Natural killer cell (primary cell): ENCODE results near the gene GTPBP10. TPM values are rescaled to one million over a fixed set of nuclear protein-coding genes. Genes with fewer than 3 reads are reported as not detected.

Experiments used
- ATAC-seq, 3 donors: fragments of 150-1000 bp in 2 of 3; fragments of 200-7000 bp in 1 of 3; cut with Tn5 transposase; 1 replicate in 1 of 3; 2 replicates in 2 of 3; pipeline ENCODE4 v1.10.0; 2021; ENCODE audit warnings: mild to moderate bottlenecking in 2 of 3, moderate library complexity in 2 of 3
- DNase-seq, 2 donors: peaks; one replicate each; pipeline versions ENCODE4 v3.0.0 to v3.0.0-alpha.2; 2013 to 2021; ENCODE audit warnings: mixed read lengths in 1 of 2
- H3K27ac ChIP-seq: one replicate; pipeline ENCODE4 v1.5.1; 2013; ENCODE audit warnings: mild to moderate bottlenecking, low read length
- H3K27me3 ChIP-seq: one replicate; pipeline ENCODE4 v1.6.1; 2013; ENCODE audit warnings: low read length; ENCODE audit not compliant: control insufficient read depth, insufficient read depth
- H3K36me3 ChIP-seq: one replicate; pipeline ENCODE4 v1.6.1; 2013; ENCODE audit warnings: low read length; ENCODE audit not compliant: control insufficient read depth, insufficient read depth
- H3K4me1 ChIP-seq: one replicate; pipeline ENCODE4 v1.6.1; 2013; ENCODE audit warnings: low read length; ENCODE audit not compliant: control insufficient read depth, insufficient read depth
- H3K4me3 ChIP-seq: one replicate; pipeline ENCODE4 v1.5.1; 2013; ENCODE audit warnings: low read length
- H3K9me3 ChIP-seq: one replicate; pipeline ENCODE4 v1.6.1; 2013; ENCODE audit warnings: low read length; ENCODE audit not compliant: control insufficient read depth, insufficient read depth
- H3K27ac Mint-ChIP-seq, 2 donors: one replicate each; pipeline ENCODE4 v1.8.0; 2022; ENCODE audit warnings: mild to moderate bottlenecking in 2 of 2, mixed read lengths in 2 of 2, moderate library complexity in 1 of 2
- H3K27me3 Mint-ChIP-seq, 2 donors: one replicate each; pipeline ENCODE4 v1.8.0; 2022; ENCODE audit warnings: low read depth in 2 of 2, mixed read lengths in 2 of 2
- H3K36me3 Mint-ChIP-seq: one replicate; pipeline ENCODE4 v1.8.0; 2022; ENCODE audit warnings: mixed read lengths
- H3K4me1 Mint-ChIP-seq, 2 donors: one replicate each; pipeline ENCODE4 v1.8.0; 2022; ENCODE audit warnings: mixed read lengths in 2 of 2
- H3K4me3 Mint-ChIP-seq: one replicate; pipeline ENCODE4 v1.8.0; 2022; ENCODE audit warnings: mild to moderate bottlenecking, moderate library complexity, mixed read lengths
- H3K9me3 Mint-ChIP-seq, 2 donors: one replicate each; pipeline ENCODE4 v1.8.0; 2022; ENCODE audit warnings: mixed read lengths in 2 of 2
- CTCF ChIP-seq: fragments of 200-600 bp; IDR thresholded peaks from one replicate; pipeline ENCODE4 v1.8.0; 2022; ENCODE audit warnings: antibody characterized with exemption
- WGBS: methylation state at CpG from one replicate; pipeline ENCODE4 v1.1.7; 2013; ENCODE audit warnings: missing lambda C conversion rate; ENCODE audit not compliant: insufficient coverage; 5-methylcytosine and 5-hydroxymethylcytosine counted together
- intact Hi-C: fragments of 100-400 bp; cut with micrococcal nuclease; formaldehyde crosslinking; loops from one replicate; pipeline ENCODE4 v1.14.2; 2022
- total RNA-seq, 4 donors: library from RNA; stranded (reverse); fragments of 120-200 nt in 1 of 4; gene quantifications; one replicate each; pipeline versions ENCODE4 v1.2.3 to v1.2.4, GENCODE V29; 2013 to 2022

Gene GTPBP10, protein sequence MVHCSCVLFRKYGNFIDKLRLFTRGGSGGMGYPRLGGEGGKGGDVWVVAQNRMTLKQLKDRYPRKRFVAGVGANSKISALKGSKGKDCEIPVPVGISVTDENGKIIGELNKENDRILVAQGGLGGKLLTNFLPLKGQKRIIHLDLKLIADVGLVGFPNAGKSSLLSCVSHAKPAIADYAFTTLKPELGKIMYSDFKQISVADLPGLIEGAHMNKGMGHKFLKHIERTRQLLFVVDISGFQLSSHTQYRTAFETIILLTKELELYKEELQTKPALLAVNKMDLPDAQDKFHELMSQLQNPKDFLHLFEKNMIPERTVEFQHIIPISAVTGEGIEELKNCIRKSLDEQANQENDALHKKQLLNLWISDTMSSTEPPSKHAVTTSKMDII
- 10 to 100 TPM; 15.2 to 19.6 (median 19.2) TPM for total RNA-seq
- 45.7 TPM for total RNA-seq (2013)

DNA sequence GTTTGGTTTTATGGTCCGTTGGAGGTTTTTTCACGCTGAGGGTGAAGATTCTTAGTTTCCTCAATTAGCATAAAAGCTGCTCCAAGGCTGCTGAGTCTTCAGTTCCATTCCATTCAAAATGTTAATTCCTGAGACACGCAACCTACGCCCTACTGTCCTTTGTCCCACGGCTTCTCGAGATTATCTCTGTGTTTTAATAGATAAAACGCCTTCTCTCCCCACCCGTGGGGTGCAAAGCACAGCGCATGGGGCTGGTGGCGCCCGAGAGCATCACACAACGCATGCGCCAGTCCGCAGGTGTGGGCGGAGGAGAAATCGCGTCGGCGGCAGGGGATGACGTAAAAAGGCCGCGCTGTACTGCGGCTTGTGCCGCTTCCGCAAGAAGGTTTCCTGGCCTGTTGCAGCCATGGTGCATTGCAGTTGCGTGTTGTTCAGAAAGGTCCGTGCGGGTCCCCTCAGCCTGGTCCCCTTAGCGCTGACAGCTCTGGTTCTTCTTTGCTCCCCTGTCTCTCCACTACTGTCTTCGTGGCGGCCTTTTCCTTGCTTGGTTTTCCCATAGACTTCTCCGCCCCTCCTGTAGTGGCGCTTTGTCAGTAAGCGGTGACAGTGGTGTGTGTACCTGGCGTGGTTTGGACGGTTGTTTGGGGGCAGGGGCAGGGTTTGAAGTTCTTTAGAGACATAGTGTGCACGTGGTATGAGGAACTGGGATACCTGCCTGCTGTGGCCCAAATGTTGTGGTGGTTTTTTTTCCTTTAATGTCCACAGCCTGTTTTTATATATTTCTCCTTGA, at the start of gene GTPBP10:
Gene GTPBP10 (plus strand): TSS at position 381 of the 790 bp plus-strand sequence. CDS start 26 bp downstream, at position 407.
- H3K4me1 Mint-ChIP-seq: peaks cover 34 to 53% of the 10 kb centered on the region in 2 donors
- H3K27ac Mint-ChIP-seq: peak within 1 kb of the TSS; percentile 93 to 96

GRCh38 chr7:90298145-90299038, 48.1 kb upstream of the GTPBP10 start:
- Histone ChIP-seq H3K4me3 (no peak overlapping the region), H3K9me3 (no peaks in the 10 kb centered on the region), H3K4me1 (no peaks in the 10 kb centered on the region), H3K27me3 (no peaks in the 10 kb centered on the region), H3K27ac (no peak overlapping the region), H3K36me3 (no peaks in the 10 kb centered on the region)
- intact Hi-C loops: no loop called here
- no peaks in the 10 kb centered on the region for H3K36me3 Mint-ChIP-seq
- ATAC-seq: peak in 1 of 3 donors; percentile 58
- no peak overlapping the region for H3K27ac Mint-ChIP-seq
- peak in 1 of 2 donors; percentile 25 for DNase-seq
- 37% methylated on average over 4 of the region's 5 CpGs for WGBS
- no peak for TF ChIP-seq CTCF
- H3K9me3 Mint-ChIP-seq: no peaks in the 10 kb centered on the region
- H3K4me3 Mint-ChIP-seq: no peak overlapping the region
- H3K4me1 Mint-ChIP-seq: no peaks in the 10 kb centered on the region
- H3K27me3 Mint-ChIP-seq: peaks cover 9 to 20% of the 10 kb centered on the region in 2 donors

More for the DNA sequence above, at the start of gene GTPBP10:
- Histone ChIP-seq H3K9me3 (no peaks in the 10 kb centered on the region), H3K4me3 (peak within 1 kb of the TSS; percentile 93), H3K4me1 (peaks cover 11% of the 10 kb centered on the region), H3K36me3 (no peaks in the 10 kb centered on the region), H3K27ac (peak within 1 kb of the TSS; percentile 95), H3K27me3 (no peaks in the 10 kb centered on the region)
- intact Hi-C loops: loop anchor here (1.0 to 5.0 kb wide), 3 partner anchors 58 to 1786 kb away; partner anchors contain the start of genes CFAP69 and CYP51A1
- H3K27me3 Mint-ChIP-seq: no peaks in the 10 kb centered on the region
- no peaks in the 10 kb centered on the region for H3K9me3 Mint-ChIP-seq
- H3K36me3 Mint-ChIP-seq: no peaks in the 10 kb centered on the region
- peak; percentile 73 for TF ChIP-seq CTCF
- peak; percentile 96 to 99 (median 98) for ATAC-seq
- under 1% methylated on average over 37 of the region's 37 CpGs for WGBS
- peak; percentile 93 to 99 for DNase-seq
- peak within 1 kb of the TSS; percentile 94 for H3K4me3 Mint-ChIP-seq

DNA sequence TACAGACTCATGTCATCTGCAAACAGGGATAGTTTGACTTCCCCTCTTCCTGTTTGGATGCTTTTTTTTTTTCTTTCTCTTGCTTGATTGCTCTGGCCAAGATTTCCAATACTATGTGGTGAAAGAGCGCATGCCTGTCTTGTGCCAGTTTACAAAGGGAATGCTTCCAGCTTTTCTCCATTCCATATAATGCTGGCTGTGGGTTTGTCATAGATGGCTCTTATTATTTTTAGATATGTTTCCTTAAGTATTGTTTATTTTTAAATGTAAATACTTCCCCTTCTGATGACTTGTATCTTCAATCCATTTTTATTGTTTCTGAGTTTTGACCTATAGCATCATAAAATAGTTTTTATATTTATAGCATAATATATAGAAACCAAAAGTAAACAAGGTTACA, 43.3 kb upstream of the GTPBP10 start:
- Mint-ChIP-seq H3K4me3 (no peak overlapping the region), H3K9me3 (no peaks in the 10 kb centered on the region), H3K4me1 (no peaks in the 10 kb centered on the region), H3K27ac (no peak overlapping the region), H3K36me3 (no peaks in the 10 kb centered on the region), H3K27me3 (peaks cover 13 to 24% of the 10 kb centered on the region in 2 donors)
- no peaks in the 10 kb centered on the region for H3K27me3 ChIP-seq
- no peak overlapping the region for H3K27ac ChIP-seq
- WGBS: no CpG with 5 or more reads among the region's 1 CpG
- H3K4me1 ChIP-seq: no peaks in the 10 kb centered on the region
- no peaks in the 10 kb centered on the region for H3K36me3 ChIP-seq
- no peaks in the 10 kb centered on the region for H3K9me3 ChIP-seq
- DNase-seq (no peak), ATAC-seq (no peak)
- no peak for TF ChIP-seq CTCF
- H3K4me3 ChIP-seq: no peak overlapping the region
- intact Hi-C loops: no loop called here
